HUES64 (cell line): ENCODE data around the gene POLR2C.

Source experiments
- H3K27ac ChIP-seq: 2 replicates; pipeline ENCODE4 v1.7.0; 2013; ENCODE audit warnings: low read depth, low read length, inconsistent platforms
- H3K27me3 ChIP-seq: 2 replicates; pipeline ENCODE4 v1.6.1; 2013; ENCODE audit warnings: mild to moderate bottlenecking, low read length; ENCODE audit not compliant: insufficient read depth
- H3K36me3 ChIP-seq: 2 replicates; pipeline ENCODE4 v1.6.1; 2013; ENCODE audit warnings: mild to moderate bottlenecking, low read length; ENCODE audit not compliant: insufficient read depth
- H3K4me1 ChIP-seq: 2 replicates; pipeline ENCODE4 v1.6.1; 2013; ENCODE audit warnings: mild to moderate bottlenecking, low read length, moderate library complexity; ENCODE audit not compliant: insufficient read depth
- H3K4me3 ChIP-seq: 2 replicates; pipeline ENCODE4 v1.5.1; 2013; ENCODE audit warnings: mild to moderate bottlenecking, low read length, moderate library complexity
- H3K9ac ChIP-seq: 2 replicates; pipeline ENCODE4 v1.6.1; 2013; ENCODE audit warnings: mild to moderate bottlenecking, low read depth, low read length
- H3K9me3 ChIP-seq: 2 replicates; pipeline ENCODE4 v1.6.1; 2013; ENCODE audit warnings: low read depth, low read length; ENCODE audit not compliant: insufficient read depth
- WGBS: fragments of 150-250, 120-280 bp; methylation state at CpG from one replicate; pipeline ENCODE4 v1.1.7; 2013; ENCODE audit warnings: missing lambda C conversion rate; 5-methylcytosine and 5-hydroxymethylcytosine counted together

Gene POLR2C

DNA sequence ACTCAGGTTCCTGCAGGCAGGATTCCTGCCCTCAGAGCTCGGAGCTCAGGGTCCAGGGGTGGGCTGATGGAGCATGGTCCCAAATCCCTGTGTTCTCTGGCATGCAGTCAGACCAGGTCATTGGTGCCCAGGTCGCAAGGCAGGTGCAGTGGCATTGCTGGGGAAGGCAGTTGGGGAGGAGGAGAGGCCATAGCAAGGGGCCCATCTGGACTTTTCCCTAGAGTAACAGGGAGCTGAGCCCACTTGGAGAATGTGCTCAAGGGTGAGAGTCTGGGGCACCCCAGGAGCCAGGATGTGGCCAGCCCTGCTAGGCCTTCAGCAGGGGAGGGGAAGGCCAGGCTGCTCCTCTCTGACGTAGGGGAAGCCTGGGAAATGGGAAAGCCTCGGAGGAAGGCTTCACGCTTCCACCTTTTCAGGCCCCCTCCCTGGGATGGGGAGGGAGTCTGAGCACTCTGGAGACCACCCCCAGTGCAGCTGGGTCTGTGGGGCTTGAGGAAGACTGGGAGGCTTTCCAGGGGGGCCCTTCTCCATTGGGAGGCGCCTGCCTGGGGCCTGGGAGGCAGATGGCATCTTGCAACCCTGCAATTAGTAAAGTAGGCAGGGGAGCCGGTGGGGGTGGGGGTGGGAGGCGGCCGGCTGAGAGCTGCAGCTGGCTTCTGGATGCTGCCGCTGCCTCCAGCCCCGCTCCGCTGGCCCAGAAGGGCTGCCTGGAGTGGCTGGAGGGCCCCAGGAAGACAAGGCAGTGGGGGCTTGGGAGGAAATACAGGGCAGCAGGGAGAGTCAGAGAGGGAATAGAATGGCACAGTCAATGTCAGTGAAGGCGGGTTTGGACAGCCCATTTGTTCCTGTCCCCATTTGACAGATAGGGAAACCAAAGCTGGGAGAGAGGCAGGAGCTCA lies 44.9 kb downstream of the POLR2C start:
- Histone ChIP-seq H3K27me3 (no peaks in the 10 kb centered on the region), H3K4me3 (no peak overlapping the region), H3K36me3 (no peaks in the 10 kb centered on the region), H3K9me3 (no peaks in the 10 kb centered on the region), H3K9ac (no peak overlapping the region), H3K4me1 (peaks cover 16% of the 10 kb centered on the region), H3K27ac (no peak overlapping the region)
- WGBS = 49% methylated on average over 13 of the region's 13 CpGs

DNA sequence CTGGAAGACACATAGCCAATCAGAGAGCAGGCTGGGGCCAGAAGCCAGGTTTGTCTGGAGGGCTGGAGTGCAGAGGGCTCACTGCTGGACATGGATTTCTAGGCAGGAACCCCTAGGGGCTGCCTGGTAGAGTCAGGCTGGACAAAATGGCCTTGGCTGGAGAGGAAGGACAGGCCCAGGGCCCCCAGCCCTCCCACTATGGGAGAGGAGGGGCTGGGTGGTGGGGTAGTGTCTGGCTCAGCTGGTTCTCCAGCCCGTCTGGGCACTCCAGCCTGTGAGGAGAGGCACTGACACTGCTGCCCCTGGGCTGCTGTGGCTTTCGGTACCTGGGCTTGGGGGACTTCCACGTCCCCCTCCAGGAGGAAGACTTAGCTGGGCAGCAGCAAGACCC lies 45.6 kb downstream of the POLR2C start:
- Histone ChIP-seq H3K9me3 (no peaks in the 10 kb centered on the region), H3K4me1 (peaks cover 16% of the 10 kb centered on the region), H3K4me3 (no peak overlapping the region), H3K36me3 (no peaks in the 10 kb centered on the region), H3K27me3 (no peaks in the 10 kb centered on the region), H3K27ac (no peak overlapping the region), H3K9ac (no peak overlapping the region)
- 86% methylated on average over 3 of the region's 3 CpGs for WGBS

DNA sequence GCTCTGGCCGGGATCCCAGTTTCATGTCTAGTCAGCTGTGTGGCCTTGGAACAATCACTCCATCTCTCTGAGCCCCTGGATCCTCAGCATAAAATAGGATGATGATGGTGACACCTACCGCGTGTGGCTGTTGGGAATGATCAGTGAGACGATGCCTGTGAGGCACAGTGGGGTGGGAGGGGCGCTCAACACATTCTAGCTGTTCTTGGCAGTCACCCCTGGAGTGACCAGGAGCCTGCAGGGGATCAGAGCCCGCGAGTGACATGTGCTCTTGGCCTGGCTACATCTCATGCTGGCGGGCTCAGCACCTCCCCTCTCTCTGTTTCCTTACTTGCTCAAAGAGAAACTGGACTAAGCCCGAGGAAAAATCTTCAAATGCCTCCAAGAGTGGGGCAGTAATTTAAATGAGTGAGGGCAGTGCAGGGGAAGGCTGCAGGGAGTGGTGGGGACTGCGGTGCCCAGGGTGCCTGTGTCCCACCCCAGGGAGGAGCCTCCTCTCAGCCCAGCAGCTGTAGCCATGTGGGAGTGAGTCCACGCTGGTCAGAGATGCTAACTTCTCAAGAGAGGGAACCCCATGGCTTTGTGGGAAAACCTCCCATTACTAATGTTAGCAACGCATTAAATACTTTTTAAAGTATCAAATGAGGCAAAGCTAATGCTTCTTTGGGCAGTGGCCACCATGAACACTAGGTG lies 46.9 kb downstream of the POLR2C start:
- H3K27me3 ChIP-seq = no peaks in the 10 kb centered on the region
- peaks cover 10% of the 10 kb centered on the region for H3K4me1 ChIP-seq
- 88% methylated on average over 12 of the region's 12 CpGs for WGBS
- H3K9ac ChIP-seq = no peak overlapping the region
- H3K4me3 ChIP-seq = no peak overlapping the region
- no peaks in the 10 kb centered on the region for H3K9me3 ChIP-seq
- H3K36me3 ChIP-seq = no peaks in the 10 kb centered on the region
- H3K27ac ChIP-seq = no peak overlapping the region

DNA sequence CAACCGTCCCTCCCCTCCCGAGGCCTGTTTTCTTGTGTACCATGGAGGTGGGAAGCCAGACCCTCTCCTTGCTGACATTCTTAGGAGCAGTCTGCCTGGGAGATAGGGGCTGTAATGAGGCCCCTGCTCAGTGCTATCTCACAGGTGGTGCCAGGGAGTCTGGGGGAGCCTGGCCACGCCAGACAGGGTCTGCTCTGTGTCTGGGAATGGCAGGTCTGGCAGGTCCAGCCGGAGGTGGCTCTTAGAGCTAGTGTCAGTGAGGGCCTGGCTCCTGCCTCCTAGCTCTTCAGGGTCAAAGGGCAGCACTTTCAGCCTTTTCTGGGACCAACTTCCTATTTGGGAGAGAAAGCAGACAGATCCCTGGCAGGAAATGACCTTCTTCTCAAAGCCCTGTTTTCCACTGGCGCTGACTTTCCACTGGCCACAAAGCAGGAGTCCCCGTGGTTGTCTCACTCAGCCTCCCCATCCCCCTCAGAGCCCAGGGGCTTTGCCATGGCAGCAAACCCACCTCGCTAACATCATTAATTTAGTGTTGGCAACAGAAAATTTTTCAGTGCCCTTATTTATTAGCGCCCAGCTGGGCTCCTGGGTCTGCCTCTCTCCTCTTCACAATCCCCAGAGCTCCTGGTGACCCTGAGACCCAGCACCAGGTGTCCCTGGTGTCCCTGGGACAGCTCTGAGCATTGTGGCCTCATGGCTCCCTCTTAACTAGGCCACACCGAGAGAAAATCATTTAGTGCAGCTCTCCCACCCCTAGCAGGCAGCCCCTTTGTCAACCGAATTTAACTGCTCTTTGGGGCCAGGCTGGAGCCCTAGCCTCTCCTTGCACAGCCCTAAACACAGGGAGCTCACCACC lies 47.8 kb downstream of the POLR2C start:
- H3K27me3 ChIP-seq = no peaks in the 10 kb centered on the region
- H3K27ac ChIP-seq = no peak overlapping the region
- H3K4me3 ChIP-seq = no peak overlapping the region
- peaks cover 10% of the 10 kb centered on the region for H3K4me1 ChIP-seq
- H3K9ac ChIP-seq = no peak overlapping the region
- 78% methylated on average over 10 of the region's 10 CpGs for WGBS
- H3K9me3 ChIP-seq = no peaks in the 10 kb centered on the region
- no peaks in the 10 kb centered on the region for H3K36me3 ChIP-seq

DNA sequence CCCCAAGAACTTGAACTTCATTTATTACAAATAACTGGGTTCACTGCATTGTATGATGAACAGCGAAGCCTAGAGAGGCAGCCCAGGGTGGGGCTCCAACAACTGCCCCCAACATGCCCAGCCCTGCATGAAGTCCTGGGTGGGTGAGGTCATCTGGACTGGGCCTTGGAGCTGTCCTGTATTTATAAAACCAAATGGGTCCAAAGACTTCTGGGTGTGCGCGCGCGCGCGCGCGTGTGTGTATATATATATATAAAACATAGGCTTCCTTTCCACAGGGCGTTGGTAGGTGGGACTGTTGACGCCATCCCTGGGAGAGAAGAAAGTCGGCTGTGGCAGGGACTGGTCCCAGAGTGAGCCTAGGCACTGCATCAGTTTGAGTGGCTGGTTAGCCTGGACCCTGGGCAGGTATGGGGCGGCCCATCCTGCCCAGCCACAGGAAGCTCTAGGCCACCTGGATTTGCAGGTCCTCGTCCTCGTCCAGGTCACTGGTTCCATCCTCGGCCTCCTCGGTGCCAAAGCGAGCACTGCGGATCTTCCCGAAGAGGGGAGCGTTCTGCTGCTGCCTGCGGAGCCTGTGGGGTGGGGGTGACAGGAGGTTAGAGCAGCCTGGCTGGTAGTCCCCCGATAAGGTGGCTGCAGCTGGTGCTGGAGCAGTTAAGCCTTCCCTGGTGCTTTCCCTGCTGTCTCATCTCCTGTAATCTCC lies 50.0 kb downstream of the POLR2C start:
- Histone ChIP-seq H3K27me3 (no peaks in the 10 kb centered on the region), H3K4me3 (no peak overlapping the region), H3K27ac (no peak overlapping the region), H3K4me1 (peaks cover 5% of the 10 kb centered on the region), H3K9me3 (no peaks in the 10 kb centered on the region), H3K36me3 (no peaks in the 10 kb centered on the region), H3K9ac (no peak overlapping the region)
- WGBS = 93% methylated on average over 15 of the region's 23 CpGs

DNA sequence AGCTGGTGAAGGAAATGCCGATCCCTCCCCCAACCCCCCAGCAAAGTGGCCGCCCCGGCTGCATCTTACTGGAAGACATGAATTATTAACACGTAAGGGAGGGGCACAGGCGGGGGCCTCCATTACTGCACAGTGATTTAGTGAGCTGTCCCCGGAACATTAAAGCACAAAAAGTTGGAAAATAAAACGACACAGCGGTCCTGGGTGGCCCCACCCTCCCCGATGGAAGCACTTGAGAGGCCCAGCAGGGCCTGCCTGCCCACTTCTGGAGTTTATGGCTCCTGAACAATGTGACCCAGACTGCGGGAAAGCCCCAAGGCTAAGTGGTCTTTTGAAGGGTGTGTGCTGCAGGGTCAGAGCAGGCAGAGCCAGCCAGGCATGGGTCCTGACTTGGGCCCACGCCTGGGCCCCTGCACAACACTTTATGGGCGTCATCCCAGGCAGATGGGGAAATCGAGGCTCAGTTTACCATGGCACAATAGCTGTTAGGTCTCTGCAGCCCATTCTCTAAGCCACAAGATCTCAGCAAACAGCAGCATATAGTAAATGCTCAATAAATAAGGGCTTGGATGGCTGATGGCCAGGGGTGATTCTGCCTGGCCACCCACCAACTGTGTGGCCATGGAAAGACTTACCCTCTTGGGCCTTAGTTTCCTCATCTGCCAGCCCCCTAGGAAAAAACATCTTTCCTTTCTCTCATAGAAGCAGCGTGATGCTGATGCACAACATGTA lies 51.1 kb downstream of the POLR2C start:
- WGBS = 80% methylated on average over 14 of the region's 14 CpGs
- no peak overlapping the region for H3K4me3 ChIP-seq
- no peaks in the 10 kb centered on the region for H3K4me1 ChIP-seq
- no peaks in the 10 kb centered on the region for H3K9me3 ChIP-seq
- no peak overlapping the region for H3K9ac ChIP-seq
- H3K27me3 ChIP-seq = no peaks in the 10 kb centered on the region
- H3K36me3 ChIP-seq = no peaks in the 10 kb centered on the region
- no peak overlapping the region for H3K27ac ChIP-seq

DNA sequence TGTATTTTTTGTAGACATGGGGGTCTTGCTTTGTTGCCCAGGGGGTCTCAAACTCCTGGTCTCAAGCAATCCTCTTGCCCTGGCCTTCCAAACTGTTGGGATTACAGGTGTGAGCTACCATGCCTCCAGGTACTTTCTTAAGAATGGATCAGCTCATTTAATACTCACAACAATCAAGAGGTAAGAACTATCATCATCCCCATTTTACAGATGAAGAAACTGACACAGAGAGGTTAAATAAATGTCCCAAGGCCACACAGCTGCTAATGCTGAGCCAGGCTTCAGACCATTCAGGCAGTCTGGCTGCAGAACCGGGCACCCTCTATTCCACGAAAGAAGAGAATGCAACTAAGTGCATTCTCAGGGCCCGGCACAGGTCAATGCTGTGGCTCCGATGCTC lies 51.9 kb downstream of the POLR2C start:
- Histone ChIP-seq H3K9me3 (no peaks in the 10 kb centered on the region), H3K36me3 (no peaks in the 10 kb centered on the region)
- WGBS = 88% methylated on average over 4 of the region's 4 CpGs

DNA sequence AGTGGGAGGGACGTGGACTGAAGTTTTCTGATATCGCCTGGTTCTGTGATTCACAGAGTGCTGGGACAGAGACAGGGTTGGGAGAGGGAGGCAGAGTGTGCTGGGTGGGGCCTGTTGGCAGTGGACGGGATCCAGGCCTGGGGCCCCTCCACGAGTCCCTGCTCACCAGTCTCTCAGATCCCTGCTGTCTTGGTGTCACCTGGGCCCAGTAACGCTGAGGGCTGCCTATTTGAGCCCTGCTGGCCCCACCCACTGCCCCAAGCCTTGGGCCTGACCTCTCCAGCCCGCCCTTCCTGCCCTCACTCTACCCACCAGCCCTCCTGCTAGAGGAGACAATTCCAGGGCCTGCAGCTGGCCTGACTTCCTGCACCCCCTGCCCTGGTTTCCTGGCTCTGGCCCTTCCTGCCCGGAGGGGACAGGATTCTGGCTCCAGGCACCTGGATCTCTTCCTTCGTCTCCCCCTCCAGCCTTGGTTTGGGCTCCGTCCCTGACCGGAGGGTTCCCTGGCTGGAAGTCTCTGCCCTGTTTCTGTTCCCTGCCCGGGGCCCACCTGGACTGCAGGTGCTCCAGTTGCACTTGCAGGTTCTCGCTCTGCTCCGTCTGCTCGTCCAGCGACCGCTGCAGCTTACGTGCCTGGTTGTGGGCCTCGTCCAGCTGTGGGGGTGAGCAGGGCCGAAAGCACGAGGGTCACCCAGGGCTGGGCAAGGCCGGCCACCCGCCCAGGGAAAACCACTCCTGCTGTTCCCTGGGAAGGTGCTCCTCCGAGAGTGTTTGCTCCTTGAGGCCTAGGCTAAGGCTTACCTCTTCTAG lies 52.5 kb downstream of the POLR2C start:
- H3K27ac ChIP-seq = no peak overlapping the region
- no peaks in the 10 kb centered on the region for H3K27me3 ChIP-seq
- H3K36me3 ChIP-seq = no peaks in the 10 kb centered on the region
- 85% methylated on average over 23 of the region's 23 CpGs for WGBS
- no peaks in the 10 kb centered on the region for H3K9me3 ChIP-seq
- no peak overlapping the region for H3K4me3 ChIP-seq
- H3K9ac ChIP-seq = no peak overlapping the region; the same call in 1 of the 2 replicates
- no peaks in the 10 kb centered on the region for H3K4me1 ChIP-seq

More for the DNA sequence above, 51.9 kb downstream of the POLR2C start:
- Histone ChIP-seq H3K4me3 (no peak overlapping the region), H3K9ac (no peak overlapping the region; the same call in 1 of the 2 replicates), H3K27ac (no peak overlapping the region), H3K4me1 (no peaks in the 10 kb centered on the region), H3K27me3 (no peaks in the 10 kb centered on the region)

DNA sequence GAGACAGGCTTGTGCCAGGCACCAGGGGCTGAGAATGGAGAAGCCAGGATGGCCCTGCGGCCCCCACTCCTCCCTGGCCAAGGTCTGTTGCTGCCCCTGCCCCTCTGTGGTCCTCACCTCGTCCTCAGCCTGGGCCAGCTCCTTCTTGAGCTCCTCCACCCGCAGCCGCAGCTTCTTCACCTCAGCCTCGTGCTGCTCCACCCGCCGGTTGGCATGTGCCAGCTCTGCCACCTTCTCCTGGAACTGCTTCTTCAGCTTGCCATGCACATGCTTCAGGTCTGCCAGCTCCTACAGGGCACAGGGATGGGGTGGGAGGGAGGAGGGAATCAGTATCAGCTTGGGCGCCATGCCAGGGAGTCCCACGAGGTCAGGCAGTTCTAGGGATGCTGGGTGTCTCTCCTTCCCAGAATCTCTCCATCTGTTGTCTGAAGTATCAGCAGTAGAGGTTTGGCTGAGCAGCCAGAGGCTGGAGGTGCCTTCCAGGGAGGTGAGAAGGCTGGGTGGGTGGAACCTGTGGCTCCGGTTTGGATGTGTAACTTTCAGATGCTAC lies 53.8 kb downstream of the POLR2C start:
- H3K4me1 ChIP-seq = no peaks in the 10 kb centered on the region
- no peak overlapping the region for H3K9ac ChIP-seq
- H3K27me3 ChIP-seq = no peaks in the 10 kb centered on the region
- WGBS = 92% methylated on average over 10 of the region's 10 CpGs
- no peak overlapping the region for H3K4me3 ChIP-seq
- H3K36me3 ChIP-seq = no peaks in the 10 kb centered on the region
- H3K27ac ChIP-seq = no peak overlapping the region
- H3K9me3 ChIP-seq = no peaks in the 10 kb centered on the region
